HG03354 (cell line): ENCODE measurements around the gene DGUOK.

Experiments used
- ATAC-seq: cut with Tn5 transposase; IDR thresholded peaks from one replicate; pipeline ENCODE4 v1.9.1; 2021; ENCODE audit warnings: mild to moderate bottlenecking; ENCODE audit not compliant: unreplicated experiment, poor library complexity, severe bottlenecking

DGUOK gene

GRCh38 chr2:73971722-73972121 is 45.0 kb downstream of the DGUOK start:
- no peak for ATAC-seq

GRCh38 chr2:73972846-73973245 is 46.2 kb downstream of the DGUOK start:
- ATAC-seq, result no peak

- no peak for ATAC-seq
Measured at GRCh38 chr2:73975731-73976130, 49.1 kb downstream of the DGUOK start.

- no peak for ATAC-seq
Measured at GRCh38 chr2:73976803-73977202, 50.1 kb downstream of the DGUOK start.

DNA sequence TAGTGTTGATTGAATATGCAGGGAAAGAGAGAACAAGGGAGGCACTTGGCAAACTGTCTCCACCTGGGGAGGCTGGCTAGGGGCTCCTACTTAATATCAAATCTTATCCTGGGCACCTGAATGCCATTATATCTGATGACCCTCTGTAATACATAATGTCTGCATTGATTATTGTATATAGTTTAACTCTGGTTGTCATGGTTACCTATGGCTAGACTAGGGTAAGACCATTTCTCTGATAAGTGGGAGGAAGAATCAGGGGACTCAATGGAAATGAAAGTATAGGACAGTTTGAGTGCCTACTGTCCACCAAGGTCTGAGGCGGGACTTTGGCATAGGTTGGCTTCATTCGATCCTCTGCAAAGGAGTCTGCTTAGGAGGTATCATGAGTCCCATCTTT is 50.8 kb downstream of the DGUOK start:
- no peak for ATAC-seq

GRCh38 chr2:73979021-73979420 is 52.3 kb downstream of the DGUOK start:
- peak; percentile 54 for ATAC-seq

DNA sequence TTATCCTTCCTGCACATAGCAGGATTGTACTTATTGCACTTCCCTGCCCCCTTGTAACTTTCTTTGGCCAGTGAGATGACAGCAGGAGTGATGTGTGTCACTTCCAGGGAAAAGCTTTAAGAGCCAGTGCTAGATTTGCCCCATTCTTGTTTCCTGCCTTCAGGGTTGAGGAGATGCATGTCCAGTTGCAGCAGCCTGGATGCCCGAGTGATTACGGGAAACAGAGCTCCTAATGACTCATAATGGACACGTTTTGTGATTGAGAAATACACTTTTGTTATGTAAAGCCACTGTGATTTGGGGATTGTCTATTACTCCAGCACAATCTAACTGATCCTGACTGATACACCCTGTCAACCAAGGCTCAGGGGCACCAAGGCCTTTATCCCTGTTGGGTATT is 53.0 kb downstream of the DGUOK start:
- ATAC-seq, result no peak

- ATAC-seq, result no peak
Measured at GRCh38 chr2:73980566-73980965, 53.9 kb downstream of the DGUOK start.

DNA sequence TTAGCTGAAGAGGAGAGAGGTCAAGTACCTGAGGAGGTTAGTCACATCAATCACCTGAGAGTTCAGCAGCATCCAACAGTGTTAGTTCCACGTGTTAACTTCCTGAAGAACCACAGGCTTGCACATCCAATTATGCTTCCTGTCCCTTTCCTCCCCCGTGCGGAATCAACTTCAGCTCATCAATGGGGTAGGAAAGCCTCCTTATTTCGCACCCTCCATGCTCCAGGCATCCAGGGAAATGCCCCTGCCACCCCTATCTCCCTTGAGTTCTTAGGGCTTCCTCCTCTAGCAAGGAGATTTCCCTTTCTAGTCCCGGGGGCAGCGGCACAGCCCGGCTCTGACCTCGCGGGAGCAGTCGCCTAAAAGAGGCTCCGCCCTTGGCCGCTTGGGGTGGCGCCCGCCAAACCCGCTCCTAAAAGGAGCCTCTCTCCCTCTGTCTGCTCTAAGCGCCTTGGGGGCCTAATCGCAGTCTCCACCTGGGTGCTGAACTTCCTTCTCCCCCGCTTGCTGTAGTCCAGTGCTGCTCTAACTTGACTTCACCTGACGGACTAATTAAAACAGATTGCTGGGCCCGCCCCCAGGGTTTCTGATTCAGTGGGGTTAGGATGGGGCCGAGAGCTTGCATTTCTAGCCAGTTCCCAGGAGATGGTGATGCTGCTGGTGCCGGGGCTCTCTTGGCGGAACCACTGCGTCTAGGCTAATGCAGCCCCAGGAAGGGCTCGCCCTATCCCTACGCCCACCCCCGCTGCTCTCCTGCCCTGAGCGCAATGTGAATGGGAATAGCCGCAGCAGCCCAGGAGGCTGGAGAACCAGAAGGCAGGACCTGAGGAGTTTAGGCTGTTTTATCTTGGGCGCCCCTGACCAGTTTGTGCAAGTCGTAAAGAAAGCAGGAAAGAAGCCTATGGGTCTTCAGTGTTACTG is 54.7 kb downstream of the DGUOK start:
- peak; percentile 37 for ATAC-seq

GRCh38 chr2:73982140-73982617 is 55.5 kb downstream of the DGUOK start:
- no peak for ATAC-seq

DNA sequence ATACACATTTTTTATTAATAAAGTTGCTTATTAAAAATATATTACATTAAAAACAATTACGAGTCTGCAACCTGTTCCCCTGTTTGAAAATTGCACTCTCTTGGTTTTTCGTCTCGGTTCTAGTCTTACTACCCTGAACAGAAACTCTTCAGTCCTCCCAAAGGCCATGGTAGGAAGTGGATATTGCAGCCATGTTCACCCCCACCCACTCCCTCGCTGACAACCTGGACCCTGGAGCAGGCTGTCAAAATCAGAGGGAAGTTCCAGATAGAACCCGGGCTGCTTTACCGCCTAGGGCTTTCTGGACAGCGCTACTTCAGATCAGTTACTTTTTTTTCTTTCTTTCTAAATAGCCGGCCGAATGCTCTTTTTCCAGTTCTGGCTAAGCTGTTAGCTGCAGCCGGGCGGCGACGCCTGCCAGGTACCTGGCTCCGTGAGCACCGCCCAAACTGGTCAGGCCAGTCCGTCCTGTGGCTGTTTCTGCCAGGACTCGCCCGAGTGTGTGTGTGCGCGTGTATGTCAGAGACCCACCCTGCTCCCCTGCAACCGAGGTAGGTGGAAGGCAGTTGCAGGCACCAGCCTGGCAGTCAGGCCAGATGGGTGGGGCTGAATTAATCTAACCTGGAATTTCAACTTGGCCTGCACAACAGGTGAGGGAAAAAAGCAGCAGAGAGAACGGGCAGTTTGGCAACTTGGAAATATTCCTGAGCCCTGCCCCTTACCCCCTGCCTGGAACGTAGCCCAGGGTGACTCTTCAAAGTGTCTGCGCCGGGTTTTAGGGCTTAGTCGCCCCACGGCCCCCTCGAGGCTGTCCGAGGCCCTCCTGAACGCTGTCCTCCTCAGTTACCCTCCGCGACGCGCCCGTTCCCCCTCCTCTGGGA is 56.9 kb downstream of the DGUOK start:
- peak; percentile 2 for ATAC-seq

DNA sequence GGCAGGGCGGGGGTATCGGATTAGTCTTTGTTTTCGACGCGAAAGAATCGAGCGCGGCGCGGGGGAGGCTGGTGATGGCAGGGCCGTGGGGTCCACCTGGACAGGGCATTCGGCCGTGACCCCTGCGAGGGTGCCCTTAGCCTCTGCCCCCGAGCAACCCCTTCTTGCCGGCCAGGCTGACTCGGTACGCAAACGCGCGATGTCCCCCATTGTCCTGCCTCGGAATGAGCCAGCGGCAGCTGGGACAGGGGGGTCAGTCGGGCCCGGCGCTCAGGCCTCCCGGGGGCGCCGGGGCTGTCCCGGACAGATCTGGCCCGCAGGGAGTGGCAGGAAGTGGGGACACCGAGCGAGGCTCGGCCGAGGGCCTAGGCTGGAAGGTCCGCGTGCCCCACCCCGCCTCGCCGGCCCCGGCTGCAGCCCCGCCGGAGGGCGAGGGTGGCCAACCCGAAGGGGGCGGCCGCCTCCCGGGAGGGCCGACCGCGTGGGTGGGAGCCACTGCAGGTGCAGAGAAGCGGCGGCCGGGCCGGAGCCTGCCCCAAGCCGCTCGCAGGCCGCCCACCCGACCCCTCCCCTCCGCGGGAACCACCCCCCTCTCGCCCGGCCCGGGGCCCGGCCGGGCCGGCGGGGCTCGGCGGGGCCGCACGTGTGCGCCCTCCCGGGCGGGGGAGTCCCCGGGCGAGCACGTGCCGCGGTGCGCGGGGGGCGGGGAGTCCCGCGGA is 57.7 kb downstream of the DGUOK start, which contains the start of gene TET3:
Gene TET3, plus strand, starts transcription at position 708 of the 719 bp plus-strand sequence. CDS start 1,494 bp downstream, outside the sequence.
- peak; percentile 41 for ATAC-seq

GRCh38 chr2:73984922-73985307 is 58.2 kb downstream of the DGUOK start:
- peak; percentile 13 for ATAC-seq

DNA sequence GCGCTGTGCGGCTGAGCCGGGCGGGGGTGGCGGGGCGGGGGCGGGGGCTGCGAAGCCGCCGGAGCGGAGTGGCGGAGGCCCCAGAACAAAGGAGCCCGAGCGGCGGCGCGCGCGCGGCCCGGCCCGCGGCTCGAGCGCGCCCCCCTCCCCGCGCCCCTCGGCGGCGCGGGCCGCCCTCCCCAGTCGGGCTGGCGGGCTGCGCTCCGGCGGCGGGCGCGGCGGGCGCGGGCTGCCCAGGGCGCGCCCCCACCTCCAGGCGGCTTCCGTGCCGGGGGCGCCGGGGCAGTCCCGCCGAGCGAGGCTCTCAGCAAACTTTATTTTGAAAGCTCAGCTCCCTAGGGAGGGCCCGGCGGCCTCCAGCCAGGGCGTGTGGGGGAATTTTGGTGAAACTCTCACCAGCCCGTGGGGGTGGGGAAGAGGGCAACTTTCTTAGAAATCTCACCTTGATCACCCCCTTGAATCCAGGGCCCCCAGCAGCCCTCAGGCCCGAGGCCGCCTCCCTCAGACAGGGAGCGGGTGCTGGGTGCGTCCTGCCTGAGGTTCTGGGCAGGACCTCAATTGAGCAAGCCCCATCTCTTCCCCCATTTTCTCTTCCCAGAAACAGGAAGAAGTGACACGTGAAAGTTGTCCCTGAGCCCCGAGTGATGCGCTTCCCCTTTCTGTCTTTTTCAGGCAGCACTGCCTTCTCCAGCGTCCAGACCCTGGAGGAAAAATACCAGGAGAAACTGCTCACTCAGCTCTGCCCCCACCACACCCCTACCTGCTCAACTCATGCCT is 58.8 kb downstream of the DGUOK start:
- ATAC-seq, result peak; percentile 35

DNA sequence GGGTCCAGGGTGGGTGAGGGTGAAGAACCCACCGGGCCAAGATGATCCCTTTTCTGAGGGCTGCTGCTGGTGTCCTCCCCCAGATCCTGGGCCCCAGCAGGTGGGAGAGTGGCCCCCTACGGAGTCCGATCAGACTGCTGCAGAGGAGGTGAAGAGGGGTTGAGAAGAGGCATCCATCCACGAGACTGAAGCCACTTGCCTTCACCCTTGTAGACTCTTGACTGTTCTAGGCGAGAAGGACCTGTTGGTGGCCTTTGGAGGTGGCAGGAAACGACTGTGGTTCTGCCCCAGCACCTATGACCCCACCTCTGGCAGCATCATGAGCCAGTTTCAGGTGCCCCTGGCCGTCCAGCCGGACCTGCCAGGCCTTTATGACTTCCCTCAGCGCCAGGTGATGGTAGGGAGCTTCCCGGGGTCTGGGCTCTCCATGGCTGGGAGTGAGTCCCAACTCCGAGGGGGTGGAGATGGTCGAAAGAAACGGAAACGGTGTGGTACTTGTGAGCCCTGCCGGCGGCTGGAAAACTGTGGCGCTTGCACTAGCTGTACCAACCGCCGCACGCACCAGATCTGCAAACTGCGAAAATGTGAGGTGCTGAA is 59.5 kb downstream of the DGUOK start:
- ATAC-seq, result no peak

DNA sequence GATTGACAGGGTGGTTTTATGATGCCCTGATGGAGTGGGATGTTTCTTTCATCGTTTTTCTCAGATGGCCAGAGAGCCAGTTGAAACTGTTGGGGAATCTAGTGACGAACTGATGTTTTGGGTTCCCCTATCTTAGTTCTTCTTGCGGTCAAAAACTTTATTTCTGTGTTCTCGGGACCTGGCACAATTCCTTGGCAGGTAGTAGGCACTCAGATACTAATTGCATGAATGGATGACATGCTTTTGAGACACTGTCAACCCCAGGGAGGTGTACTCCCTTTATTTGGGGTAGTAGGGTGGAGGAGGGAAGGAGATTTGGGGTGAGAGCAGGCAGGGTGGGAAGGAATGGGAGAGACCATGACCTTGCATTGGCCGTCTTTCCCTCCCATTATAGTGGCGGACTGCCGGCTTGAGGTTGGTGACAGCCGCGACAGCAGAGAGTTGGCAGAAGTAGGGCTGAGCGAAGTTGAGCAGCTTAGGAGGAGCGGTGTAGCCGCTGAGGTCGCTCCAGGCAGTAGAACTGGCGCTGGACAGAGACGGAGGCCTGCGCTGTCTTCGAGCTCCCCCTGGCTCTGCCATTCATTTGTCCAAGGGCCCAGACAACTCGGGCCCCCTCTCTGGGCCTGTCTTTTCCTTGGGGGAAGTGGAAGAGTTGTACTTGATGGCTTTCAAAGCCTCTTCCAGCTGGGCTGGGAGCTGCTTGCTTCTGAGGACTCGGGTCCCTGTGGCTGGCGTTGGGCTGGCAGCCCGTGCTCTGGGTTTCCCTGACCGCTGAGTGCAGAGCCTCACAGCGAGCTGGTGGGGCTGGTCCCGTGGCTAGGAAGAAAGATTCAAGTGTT is 60.6 kb downstream of the DGUOK start:
- ATAC-seq, result no peak

DNA sequence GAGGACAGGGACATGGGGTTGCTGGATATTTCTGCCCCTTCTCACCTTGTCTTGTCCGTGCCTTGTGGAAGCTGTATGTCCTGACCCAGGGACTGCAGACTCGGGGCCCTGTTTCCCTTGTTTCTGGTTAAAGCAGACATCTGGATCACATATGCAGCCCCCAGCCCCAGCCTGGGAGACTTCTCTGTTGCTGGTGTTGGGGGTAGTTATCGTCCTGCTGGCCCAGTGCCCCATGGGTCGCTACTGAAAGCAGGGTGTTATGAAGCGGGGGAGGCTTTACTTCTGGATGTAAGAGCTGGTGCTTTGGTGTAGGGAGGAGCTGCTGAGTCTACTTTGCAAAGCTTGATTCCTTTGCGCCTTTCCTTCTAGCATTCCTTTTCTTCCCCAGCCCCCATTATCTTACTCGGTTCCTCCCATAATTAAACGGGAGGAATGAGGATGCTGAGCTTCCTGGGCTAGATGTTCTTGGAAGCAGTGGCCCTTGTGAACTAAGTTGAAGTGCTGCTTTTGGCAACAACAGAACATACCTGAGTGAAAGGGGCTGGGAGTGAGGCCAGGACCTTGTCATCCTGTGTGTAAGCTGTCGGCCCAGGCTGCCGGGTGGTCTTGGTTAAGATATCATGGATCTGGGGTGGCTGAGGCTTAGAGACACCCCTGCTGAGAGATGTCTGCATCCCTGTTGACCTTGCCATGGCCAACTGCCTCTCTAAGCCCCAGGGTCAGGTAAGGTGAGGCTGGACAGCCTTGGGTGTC is 61.4 kb downstream of the DGUOK start:
- no peak for ATAC-seq
